Nephron (organoid): Measurements from ENCODE around the gene TBC1D5.

Experiments
- H3K27ac Mint-ChIP-seq, 3 experiments: 2 replicates each; pipeline ENCODE4 v1.8.0; 2020; ENCODE audit warnings: mixed read lengths in 3 of 3, mild to moderate bottlenecking in 2 of 3, moderate library complexity in 1 of 3
- H3K27me3 Mint-ChIP-seq: 2 replicates; pipeline ENCODE4 v1.8.0; 2021; ENCODE audit warnings: low read depth, mild to moderate bottlenecking, moderate library complexity, mixed read lengths
- H3K36me3 Mint-ChIP-seq: 2 replicates; pipeline ENCODE4 v1.8.0; 2020; ENCODE audit warnings: low read depth, mixed read lengths
- H3K4me1 Mint-ChIP-seq: 2 replicates; pipeline ENCODE4 v1.8.0; 2020; ENCODE audit warnings: mixed read lengths
- H3K4me3 Mint-ChIP-seq, 3 experiments: 2 replicates each; pipeline ENCODE4 v1.8.0; 2020; ENCODE audit warnings: mild to moderate bottlenecking in 3 of 3, mixed read lengths in 3 of 3, moderate library complexity in 2 of 3
- H3K9me3 Mint-ChIP-seq: 2 replicates; pipeline ENCODE4 v1.8.0; 2020; ENCODE audit warnings: mixed read lengths
- CTCF ChIP-seq, 3 experiments: fragments of 200-600 bp; sonication (generic); IDR thresholded peaks; one replicate each; pipeline ENCODE4 v1.5.0; 2021; ENCODE audit warnings: antibody characterized with exemption in 3 of 3; ENCODE audit not compliant: unreplicated experiment in 3 of 3

Gene TBC1D5

DNA sequence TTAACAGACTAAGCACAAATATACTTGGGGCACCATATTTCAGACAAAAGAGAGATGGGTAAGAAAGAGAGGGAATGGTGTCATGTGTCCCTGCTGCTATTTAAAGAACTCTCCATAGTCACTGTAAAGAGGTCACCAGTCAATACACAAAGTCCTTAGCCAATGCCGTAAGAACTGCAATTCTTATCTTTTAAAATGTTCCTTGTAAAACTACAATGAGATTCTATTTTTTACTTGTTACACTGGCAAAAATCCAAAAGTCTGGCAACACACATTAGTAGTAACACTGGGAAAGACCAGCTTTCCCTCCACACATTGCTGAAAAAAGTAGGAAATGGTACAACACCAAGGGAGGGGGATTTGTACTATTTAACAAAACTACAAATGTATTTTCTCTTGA is 189.4 kb downstream of the TBC1D5 start:
- no peaks in the 10 kb centered on the region for H3K27me3 Mint-ChIP-seq
- no peak for TF ChIP-seq CTCF (IDR thresholded peaks at IDR 0.05; ENCODE audit: unreplicated experiment in 3 of 3)
- no peak overlapping the region for H3K4me3 Mint-ChIP-seq
- H3K9me3 Mint-ChIP-seq = peaks cover 2% of the 10 kb centered on the region
- H3K36me3 Mint-ChIP-seq = no peaks in the 10 kb centered on the region
- H3K27ac Mint-ChIP-seq = peak overlapping the region in 1 of 3 experiments; percentile 17
- H3K4me1 Mint-ChIP-seq = peaks cover 35% of the 10 kb centered on the region

- TF ChIP-seq CTCF (IDR thresholded peaks at IDR 0.05; ENCODE audit: unreplicated experiment in 3 of 3) = no peak
These were observed 190.1 kb downstream of the TBC1D5 start for GRCh38 chr3:17552351-17552750.

GRCh38 chr3:17551895-17552294 is 190.5 kb downstream of the TBC1D5 start:
- H3K9me3 Mint-ChIP-seq = peaks cover 2% of the 10 kb centered on the region
- H3K36me3 Mint-ChIP-seq = no peaks in the 10 kb centered on the region
- H3K27ac Mint-ChIP-seq = peak overlapping the region in 1 of 3 experiments; percentile 9
- H3K27me3 Mint-ChIP-seq = no peaks in the 10 kb centered on the region
- H3K4me1 Mint-ChIP-seq = peaks cover 35% of the 10 kb centered on the region
- no peak overlapping the region for H3K4me3 Mint-ChIP-seq
- no peak for TF ChIP-seq CTCF (IDR thresholded peaks at IDR 0.05; ENCODE audit: unreplicated experiment in 3 of 3)

More at GRCh38 chr3:17552351-17552750, 190.1 kb downstream of the TBC1D5 start:
- Mint-ChIP-seq H3K27me3 (no peaks in the 10 kb centered on the region), H3K9me3 (peaks cover 2% of the 10 kb centered on the region), H3K36me3 (no peaks in the 10 kb centered on the region), H3K4me1 (peaks cover 35% of the 10 kb centered on the region), H3K4me3 (no peak overlapping the region), H3K27ac (no peak overlapping the region)

DNA sequence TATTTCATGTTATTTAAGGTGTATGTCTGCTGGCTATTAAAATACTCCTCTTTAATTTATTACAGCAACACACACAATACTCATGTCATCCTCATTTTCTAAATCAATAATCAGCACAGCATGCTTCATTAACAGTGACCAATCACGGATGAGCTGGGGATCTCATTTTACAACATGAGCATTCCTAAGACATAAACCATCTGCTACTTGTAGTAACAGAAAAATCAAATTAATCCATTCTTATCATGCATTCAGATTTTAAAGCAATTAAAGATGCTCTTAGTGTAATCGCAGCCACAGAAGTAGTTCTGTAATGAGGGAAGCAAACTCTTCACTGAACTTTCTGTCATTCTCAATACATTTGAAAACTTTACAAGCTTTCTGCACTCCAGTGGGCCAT is 191.1 kb downstream of the TBC1D5 start:
- H3K36me3 Mint-ChIP-seq = no peaks in the 10 kb centered on the region
- peaks cover 2% of the 10 kb centered on the region for H3K9me3 Mint-ChIP-seq
- TF ChIP-seq CTCF (IDR thresholded peaks at IDR 0.05; ENCODE audit: unreplicated experiment in 3 of 3) = no peak
- peak overlapping the region in 1 of 3 experiments; percentile 9 for H3K27ac Mint-ChIP-seq
- H3K27me3 Mint-ChIP-seq = no peaks in the 10 kb centered on the region
- H3K4me3 Mint-ChIP-seq = no peak overlapping the region
- H3K4me1 Mint-ChIP-seq = peaks cover 35% of the 10 kb centered on the region

- Mint-ChIP-seq H3K36me3 (no peaks in the 10 kb centered on the region), H3K27ac (no peak overlapping the region), H3K4me1 (peaks cover 33% of the 10 kb centered on the region), H3K27me3 (no peaks in the 10 kb centered on the region), H3K4me3 (no peak overlapping the region), H3K9me3 (peaks cover 2% of the 10 kb centered on the region)
- no peak for TF ChIP-seq CTCF (IDR thresholded peaks at IDR 0.05; ENCODE audit: unreplicated experiment in 3 of 3)
These were observed 191.8 kb downstream of the TBC1D5 start for GRCh38 chr3:17550624-17551023.

DNA sequence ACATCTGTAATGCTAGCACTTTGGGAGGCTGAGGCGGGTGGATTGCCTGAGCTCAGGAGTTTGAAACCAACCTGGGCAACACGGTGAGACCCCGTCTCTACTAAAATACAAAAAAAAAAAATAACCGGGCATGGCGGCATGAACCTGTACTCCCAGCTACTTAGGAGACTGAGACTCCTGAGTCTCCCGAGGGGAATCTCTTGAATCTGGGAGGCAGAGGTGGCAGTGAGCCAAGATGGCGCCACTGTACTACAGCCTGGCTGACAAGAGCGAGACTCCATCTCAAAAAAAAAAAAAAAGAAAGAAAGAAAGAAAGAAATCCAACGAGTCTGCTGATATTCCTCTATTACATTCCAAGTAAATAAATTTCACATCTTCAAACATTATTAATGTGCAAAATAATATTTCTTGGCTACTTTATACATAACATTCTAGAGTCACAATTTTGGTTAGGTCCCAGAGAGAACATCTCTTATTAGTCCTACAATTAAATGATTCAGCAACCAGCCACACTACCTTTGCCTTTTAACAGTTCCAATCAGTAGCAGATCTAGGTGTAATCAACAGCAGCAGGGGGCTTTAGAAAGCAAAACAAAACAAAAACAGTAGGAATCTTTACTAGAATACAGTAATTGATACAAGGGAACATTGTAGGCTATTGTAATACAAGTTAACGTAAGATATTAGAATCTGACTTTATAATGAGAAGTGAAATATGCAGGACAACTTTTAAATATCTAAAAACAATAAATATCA is 195.8 kb downstream of the TBC1D5 start:
- no peak for TF ChIP-seq CTCF (IDR thresholded peaks at IDR 0.05; ENCODE audit: unreplicated experiment in 3 of 3)
- Mint-ChIP-seq H3K4me3 (no peak overlapping the region), H3K4me1 (peaks cover 7% of the 10 kb centered on the region), H3K9me3 (no peaks in the 10 kb centered on the region), H3K36me3 (no peaks in the 10 kb centered on the region), H3K27ac (no peak overlapping the region), H3K27me3 (no peaks in the 10 kb centered on the region)
